Brain microvascular endothelial cell (primary cell): Measurements from ENCODE around the gene CSNK2A1.

Experiments
- DNase-seq: peaks from one replicate; pipeline ENCODE4 v3.0.0-alpha.2; 2020
- H3K27ac ChIP-seq: fragments of 250-450 bp; sonication (Bioruptor Pico); 2 replicates; pipeline ENCODE4 v1.5.1; 2020; ENCODE audit warnings: mild to moderate bottlenecking, moderate library complexity
- H3K27me3 ChIP-seq: fragments of 250-450 bp; sonication (Bioruptor Pico); replicated peaks from 2 replicates; pipeline ENCODE4 v1.5.1; 2020; ENCODE audit warnings: mild to moderate bottlenecking
- H3K36me3 ChIP-seq: fragments of 250-450 bp; sonication (Bioruptor Pico); replicated peaks from 2 replicates; pipeline ENCODE4 v1.5.1; 2020; ENCODE audit warnings: mild to moderate bottlenecking
- H3K4me3 ChIP-seq: 2 replicates; pipeline ENCODE4 v1.5.1; 2011; ENCODE audit warnings: low read depth, mild to moderate bottlenecking, control low read depth, low read length, moderate library complexity
- CTCF ChIP-seq: IDR thresholded peaks from 2 replicates; pipeline ENCODE4 v1.5.1; 2011; ENCODE audit warnings: low read depth, mild to moderate bottlenecking, moderate library complexity, low read length, control low read depth, inconsistent platforms; ENCODE audit errors: missing control alignments
- in situ Hi-C: cut with HindIII; loops from 2 replicates; pipeline ENCODE4 v1.10.0; 2017; ENCODE audit warnings: low sequenced_read_pairs, low pct_ligation_motif_present

The CSNK2A1 gene

GRCh38 chr20:575230-575629 lies 31.6 kb upstream of the CSNK2A1 start:
- no peak for TF ChIP-seq CTCF
- H3K27me3 ChIP-seq, result no peaks in the 10 kb centered on the region
- no peaks in the 10 kb centered on the region for H3K36me3 ChIP-seq
- no peak for DNase-seq
- H3K27ac ChIP-seq, result no peak overlapping the region
- in situ Hi-C loops, result no loop called here
- H3K4me3 ChIP-seq, result no peak overlapping the region

- no peak overlapping the region for H3K4me3 ChIP-seq
- H3K27ac ChIP-seq, result no peak overlapping the region
- no peak for DNase-seq
- no peaks in the 10 kb centered on the region for H3K36me3 ChIP-seq
- in situ Hi-C loops, result no loop called here
- no peak for TF ChIP-seq CTCF
- H3K27me3 ChIP-seq, result no peaks in the 10 kb centered on the region
These were observed 30.8 kb upstream of the CSNK2A1 start for GRCh38 chr20:574297-574942.

- DNase-seq, result no peak
- H3K27me3 ChIP-seq, result no peaks in the 10 kb centered on the region
- H3K4me3 ChIP-seq, result no peak overlapping the region
- no peaks in the 10 kb centered on the region for H3K36me3 ChIP-seq
- in situ Hi-C loops, result no loop called here
- no peak for TF ChIP-seq CTCF
- no peak overlapping the region for H3K27ac ChIP-seq
These were observed 30.1 kb upstream of the CSNK2A1 start for GRCh38 chr20:573414-574296.

GRCh38 chr20:572727-573126 lies 29.1 kb upstream of the CSNK2A1 start:
- in situ Hi-C loops, result no loop called here
- Histone ChIP-seq H3K4me3 (no peak overlapping the region), H3K27me3 (no peaks in the 10 kb centered on the region), H3K27ac (no peak overlapping the region), H3K36me3 (no peaks in the 10 kb centered on the region)
- no peak for DNase-seq
- TF ChIP-seq CTCF, result no peak

- no peak for DNase-seq
- in situ Hi-C loops, result no loop called here
- no peak overlapping the region for H3K4me3 ChIP-seq
- no peaks in the 10 kb centered on the region for H3K36me3 ChIP-seq
- no peak for TF ChIP-seq CTCF
- no peak overlapping the region for H3K27ac ChIP-seq
- H3K27me3 ChIP-seq, result no peaks in the 10 kb centered on the region
These were observed 28.3 kb upstream of the CSNK2A1 start for GRCh38 chr20:571754-572441.
